ENCODE measurements around the gene STOML2. TPM values are rescaled to one million over a fixed set of nuclear protein-coding genes. Genes with fewer than 3 reads are reported as not detected.
"Not testable (repeated sequence)": the region's sequence is repeated elsewhere in the genome, so short reads cannot be mapped to it uniquely, and the experiment has no call there.

The STOML2 gene
- polyA plus RNA-seq (149 to 174 TPM (median 154 TPM) in 3 replicates), polyA minus RNA-seq (86.9 to 195 TPM (median 104 TPM) in 3 replicates)
- polyA plus RNA-seq (2011; ENCODE audit: low read depth): 53.8 TPM
- 129 and 146 TPM in 2 replicates for polyA plus RNA-seq (2011; cell fraction: cytosol; rRNA removed)
- 70.7 and 85.4 TPM in 2 replicates for polyA plus RNA-seq (2011; cell fraction: nucleus; rRNA removed)
- polyA plus RNA-seq (2012; ENCODE audit: low replicate concordance): 109 and 138 TPM in 2 replicates
- 49.5 TPM for polyA minus RNA-seq (2011; cell fraction: cytosol; rRNA and poly(A)+ RNA removed)
- 10.3 and 18.0 TPM in 2 replicates for polyA minus RNA-seq (2011; cell fraction: nucleus; rRNA and poly(A)+ RNA removed)

- peaks cover 17% of the 10 kb centered on the region for H3K4me1 ChIP-seq (ENCODE audit: control insufficient read depth, extremely low read depth, insufficient read depth, low read length)
- DNase-seq (ENCODE audit: low read depth, low spot score) (no peak), FAIRE-seq (peak; percentile 80)
- H3K79me2 ChIP-seq (ENCODE audit: control insufficient read depth, insufficient read depth, low read length): peaks cover 21% of the 10 kb centered on the region
- peak within 1 kb of the TSS; percentile 100 for H3K4me2 ChIP-seq (ENCODE audit: control insufficient read depth, extremely low read depth, insufficient read depth, low read depth, low read length)
- H2AFZ ChIP-seq (ENCODE audit: control insufficient read depth, low read length): peak within 1 kb of the TSS; percentile 90
- no peaks in the 10 kb centered on the region for H3K9me1 ChIP-seq (ENCODE audit: control insufficient read depth, extremely low read depth, insufficient read depth, low read length)
- peak within 1 kb of the TSS; percentile 68 to 88 (median 77) for H3K4me3 ChIP-seq (ENCODE audit: control insufficient read depth in 2 of 3, extremely low read depth in 1 of 3, insufficient read depth in 2 of 3, low read depth in 1 of 3, low read length in 3 of 3)
- H3K27ac ChIP-seq (ENCODE audit: control insufficient read depth, insufficient read depth, low read length): peak within 1 kb of the TSS; percentile 92
- no peaks in the 10 kb centered on the region for H4K20me1 ChIP-seq (ENCODE audit: control insufficient read depth, extremely low read depth, insufficient read depth, low read length)
- no peaks in the 10 kb centered on the region for H3K27me3 ChIP-seq (ENCODE audit: control insufficient read depth, extremely low read depth, insufficient read depth, low read length)
- no peaks in the 10 kb centered on the region for H3K9me3 ChIP-seq (ENCODE audit: control insufficient read depth, low read depth, low read length)
- peaks cover 45 to 49% of the 10 kb centered on the region in 2 experiments for H3K36me3 ChIP-seq (ENCODE audit: control insufficient read depth in 2 of 2, extremely low read depth in 1 of 2, insufficient read depth in 2 of 2, low read length in 2 of 2)
- TF ChIP-seq CTCF (optimal IDR thresholded peaks at IDR 0.05 in 1 of 3, IDR thresholded peaks at IDR 0.05 in 1 of 3, conservative IDR thresholded peaks at IDR 0.05 in 1 of 3; ENCODE audit: extremely low read depth in 1 of 3, insufficient read depth in 2 of 3, low read length in 3 of 3) (no peak), EZH2 (IDR thresholded peaks at IDR 0.05; ENCODE audit: low read length) (no peak)
- peak within 1 kb of the TSS; percentile 94 for H3K9ac ChIP-seq (ENCODE audit: control insufficient read depth, extremely low read depth, insufficient read depth, low read length)
- dilution Hi-C loops (cut with MboI; ENCODE audit: extremely low pct_ligation_motif_present, low sequenced_read_pairs): no loop called here
These were observed at the start of gene STOML2 for GRCh38 chr9:35102769-35103659. STOML2 (minus strand) TSS chr9:35103131; CDS start chr9:35103094, 37 bp downstream.

DNA sequence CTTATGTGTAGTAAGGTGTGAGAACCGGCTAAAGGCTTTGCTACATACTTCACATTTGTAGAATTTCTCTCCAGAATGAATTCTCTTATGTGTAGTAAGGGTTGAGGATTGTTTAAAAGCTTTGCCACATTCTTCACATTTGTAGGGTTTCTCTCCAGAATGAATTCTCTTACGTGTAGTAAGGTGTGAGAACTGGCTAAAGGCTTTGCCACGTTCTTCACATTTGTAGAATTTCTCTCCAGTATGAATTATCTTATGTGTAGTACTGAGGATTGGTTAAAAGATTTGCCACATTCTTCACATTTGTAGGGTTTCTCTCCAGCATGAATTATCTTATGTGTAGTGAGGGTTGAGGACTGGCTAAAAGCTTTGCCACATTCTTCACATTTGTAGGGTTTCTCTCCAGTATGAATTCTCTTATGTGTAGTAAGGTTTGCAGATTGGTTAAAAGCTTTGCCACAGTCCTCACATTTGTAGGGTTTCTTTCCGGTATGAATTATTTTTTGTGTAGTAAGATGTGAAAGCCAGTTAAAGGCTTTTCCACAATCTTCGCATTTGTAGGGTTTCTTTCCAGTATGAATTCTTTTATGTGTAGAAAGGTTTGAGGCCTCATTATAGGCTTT lies 45.1 kb upstream of the STOML2 start:
- H4K20me1 ChIP-seq (ENCODE audit: control insufficient read depth, extremely low read depth, insufficient read depth, low read length); H3K27me3 ChIP-seq (ENCODE audit: control insufficient read depth, extremely low read depth, insufficient read depth, low read length); H3K9me1 ChIP-seq (ENCODE audit: control insufficient read depth, extremely low read depth, insufficient read depth, low read length); H2AFZ ChIP-seq (ENCODE audit: control insufficient read depth, low read length); H3K79me2 ChIP-seq (ENCODE audit: control insufficient read depth, insufficient read depth, low read length); H3K4me2 ChIP-seq (ENCODE audit: control insufficient read depth, extremely low read depth, insufficient read depth, low read depth, low read length); H3K9ac ChIP-seq (ENCODE audit: control insufficient read depth, extremely low read depth, insufficient read depth, low read length); DNase-seq (ENCODE audit: low read depth, low spot score); H3K36me3 ChIP-seq (ENCODE audit: control insufficient read depth in 2 of 2, extremely low read depth in 1 of 2, insufficient read depth in 2 of 2, low read length in 2 of 2); H3K27ac ChIP-seq (ENCODE audit: control insufficient read depth, insufficient read depth, low read length); H3K4me3 ChIP-seq (ENCODE audit: control insufficient read depth in 2 of 3, extremely low read depth in 1 of 3, insufficient read depth in 2 of 3, low read depth in 1 of 3, low read length in 3 of 3); FAIRE-seq; H3K4me1 ChIP-seq (ENCODE audit: control insufficient read depth, extremely low read depth, insufficient read depth, low read length); H3K9me3 ChIP-seq (ENCODE audit: control insufficient read depth, low read depth, low read length); dilution Hi-C loops (cut with MboI; ENCODE audit: extremely low pct_ligation_motif_present, low sequenced_read_pairs): not testable (repeated sequence)
